HCT116 (cell line): ENCODE measurements around the gene WASL. TPM values are rescaled to one million over a fixed set of nuclear protein-coding genes. Genes with fewer than 3 reads are reported as not detected.

Experiments used
- ATAC-seq: fragments of 200-7000 bp; cut with Tn5 transposase; 2 replicates; pipeline ENCODE4 v1.9.1; 2020; ENCODE audit warnings: mild to moderate bottlenecking, moderate library complexity
- BruUV-seq: library from RNA; stranded (reverse); fragments of 400-500 nt; replicated peaks from 2 replicates; lab custom pipeline; 2021; lab: Mats Ljungman, UMichigan
- CTCF ChIA-PET: fragments of 300-600 bp; sonication (Branson Sonifier 250); formaldehyde crosslinking; loops from one replicate; lab custom pipeline; 2021; ENCODE audit warnings: antibody characterized with exemption; lab: Charles Lee
- POLR2A ChIA-PET: fragments of 300-600, 350-600 bp; sonication (Branson Sonifier 250); formaldehyde crosslinking; loops from one replicate; lab custom pipeline; 2021; ENCODE audit warnings: antibody characterized with exemption; lab: Charles Lee
- RAD21 ChIA-PET, 2 experiments: fragments of 300-600 bp; sonication (Branson Sonifier 250); formaldehyde crosslinking; loops; one replicate each; lab custom pipeline; 2023; ENCODE audit warnings: low total read pairs in 2 of 2; ENCODE audit not compliant: uncharacterized antibody in 2 of 2, unreplicated experiment in 2 of 2, low non-redundant PET in 1 of 2; lab: Charles Lee
- DNase-seq: peaks from one replicate; pipeline ENCODE4 v3.0.0-alpha.2; 2010; ENCODE audit warnings: low read depth, low spot score
- H2AFZ ChIP-seq: fragments of 200-600 bp; shearing (Covaris generic), sonication (generic); 2 replicates; pipeline ENCODE4 v1.6.1; 2017; ENCODE audit warnings: low read depth, mixed run types, mixed read lengths, antibody characterized with exemption, low read length; ENCODE audit not compliant: poor library complexity, severe bottlenecking
- H3K27ac ChIP-seq: 2 replicates; pipeline ENCODE4 v1.5.1; 2012; ENCODE audit warnings: low read depth, low read length
- H3K27me3 ChIP-seq: fragments of 200-600 bp; sonication (generic); 2 replicates; pipeline ENCODE4 v1.6.1; 2016; ENCODE audit warnings: mixed run types, low read length, mixed read lengths; ENCODE audit not compliant: insufficient read depth
- H3K36me3 ChIP-seq, 2 experiments: fragments of 200-500 bp in 1 of 2; fragments of 200-600 bp in 1 of 2; sonication (Bioruptor generic) in 1 of 2; sonication (generic) in 1 of 2; 2 replicates each; pipeline versions ENCODE4 v1.5.1 to v1.6.1; 2014 to 2016; ENCODE audit warnings: low read length in 2 of 2, inconsistent platforms in 1 of 2, mixed read lengths in 1 of 2, mixed run types in 1 of 2; ENCODE audit not compliant: insufficient read depth in 2 of 2, control insufficient read depth in 1 of 2
- H3K4me1 ChIP-seq, 2 experiments: fragments of 200-600 bp in 1 of 2; sonication (generic) in 1 of 2; 2 replicates each; pipeline versions ENCODE4 v1.5.1 to v1.6.1; 2012 to 2017; ENCODE audit warnings: low read length in 2 of 2, inconsistent platforms in 1 of 2, mild to moderate bottlenecking in 1 of 2, mixed read lengths in 1 of 2, mixed run types in 1 of 2, moderate library complexity in 1 of 2; ENCODE audit not compliant: insufficient read depth in 2 of 2, control insufficient read depth in 1 of 2
- H3K4me2 ChIP-seq: fragments of 200-600 bp; sonication (generic); 2 replicates; pipeline ENCODE4 v1.6.1; 2017; ENCODE audit warnings: mixed run types, low read length, mixed read lengths
- H3K4me3 ChIP-seq, 2 experiments: fragments of 200-600 bp in 1 of 2; sonication (generic) in 1 of 2; replicated peaks in 1 of 2; 2 replicates each; pipeline ENCODE4 v1.5.1; 2011 to 2016; ENCODE audit warnings: low read length in 2 of 2, control low read depth in 1 of 2, low read depth in 1 of 2, mild to moderate bottlenecking in 1 of 2, mixed read lengths in 1 of 2, mixed run types in 1 of 2
- H3K79me2 ChIP-seq: fragments of 200-600 bp; sonication (generic); 2 replicates; pipeline ENCODE4 v1.6.1; 2017; ENCODE audit warnings: mild to moderate bottlenecking, mixed run types, low read length, moderate library complexity, mixed read lengths; ENCODE audit not compliant: insufficient read depth
- H3K9ac ChIP-seq: fragments of 200-600 bp; sonication (generic); 2 replicates; pipeline ENCODE4 v1.6.1; 2016; ENCODE audit warnings: low read length, mixed read lengths
- H3K9me2 ChIP-seq: fragments of 200-600 bp; sonication (generic), shearing (Covaris generic); 2 replicates; pipeline ENCODE4 v1.6.1; 2017; ENCODE audit warnings: mixed run types, mild to moderate bottlenecking, moderate library complexity; ENCODE audit not compliant: insufficient read depth
- H3K9me3 ChIP-seq, 2 experiments: fragments of 200-500 bp in 1 of 2; fragments of 200-600 bp in 1 of 2; sonication (Bioruptor generic) in 1 of 2; sonication (generic) in 1 of 2; 2 replicates each; pipeline ENCODE4 v1.6.1; 2014 to 2017; ENCODE audit warnings: low read length in 2 of 2, mixed read lengths in 2 of 2, inconsistent platforms in 1 of 2, low read depth in 1 of 2, mild to moderate bottlenecking in 1 of 2, mixed run types in 1 of 2, moderate library complexity in 1 of 2; ENCODE audit not compliant: control insufficient read depth in 1 of 2, insufficient read depth in 1 of 2
- H4K20me1 ChIP-seq: fragments of 200-600 bp; sonication (generic), shearing (Covaris generic); 2 replicates; pipeline ENCODE4 v1.6.1; 2017; ENCODE audit warnings: mixed run types, mild to moderate bottlenecking, moderate library complexity; ENCODE audit not compliant: insufficient read depth
- CEBPB ChIP-seq: IDR thresholded peaks from 2 replicates; pipeline ENCODE4 v1.6.1; 2012; ENCODE audit warnings: low read depth
- CTCF ChIP-seq, 3 experiments: fragments of 200-600 bp in 1 of 3; sonication (generic) in 1 of 3; IDR thresholded peaks in 2 of 3; conservative IDR thresholded peaks in 1 of 3; 2 replicates each; pipeline ENCODE4 v1.5.1; 2012 to 2017; ENCODE audit warnings: low read depth in 2 of 3, low read length in 2 of 3, antibody characterized with exemption in 1 of 3, borderline replicate concordance in 1 of 3, control low read depth in 1 of 3, mild to moderate bottlenecking in 1 of 3, mixed read lengths in 1 of 3, mixed run types in 1 of 3, moderate library complexity in 1 of 3; ENCODE audit not compliant: insufficient read depth in 1 of 3
- EZH2 ChIP-seq: fragments of 200-600 bp; sonication (generic); IDR thresholded peaks from 2 replicates; pipeline ENCODE4 v1.6.1; 2017; ENCODE audit warnings: antibody characterized with exemption, mixed run types
- RAD21 ChIP-seq: IDR thresholded peaks from 2 replicates; pipeline ENCODE4 v1.6.1; 2012; ENCODE audit warnings: low read depth, mild to moderate bottlenecking
- SIN3A ChIP-seq: IDR thresholded peaks from 2 replicates; pipeline ENCODE4 v1.6.1; 2012; ENCODE audit warnings: low read depth
- ZFX ChIP-seq: fragments of 450-650 bp; IDR thresholded peaks from 2 replicates; pipeline ENCODE4 v1.6.1; 2017
- intact Hi-C: fragments of 100-400 bp; cut with micrococcal nuclease; formaldehyde crosslinking; loops from 2 replicates; pipeline ENCODE4 v1.10.0; 2022
- total RNA-seq: library from RNA; stranded (reverse); gene quantifications from one replicate; pipeline ENCODE4 v1.2.1, GENCODE V29; 2021; ENCODE audit not compliant: unreplicated experiment

Gene WASL
- total RNA-seq, 1 experiment from 2014 or later = 26.2 TPM

GRCh38 chr7:123666492-123666891 is 82.3 kb downstream of the WASL start:
- no TSS peak for BruUV-seq
- H3K27ac ChIP-seq = no peak overlapping the region
- TF ChIP-seq ZFX (no peak), RAD21 (no peak), CTCF (IDR thresholded peaks at IDR 0.05 in 2 of 3, conservative IDR thresholded peaks at IDR 0.05 in 1 of 3; ENCODE audit: borderline replicate concordance in 1 of 3, insufficient read depth in 1 of 3, low read depth in 2 of 3, low read length in 2 of 3) (no peak)
- no peak overlapping the region for H3K4me2 ChIP-seq
- ChIA-PET POLR2A (no interaction called here), RAD21 (no interaction called here), CTCF (no interaction called here)
- DNase-seq (no peak), ATAC-seq (no peak)
- no peak overlapping the region for H3K9ac ChIP-seq
- H3K4me1 ChIP-seq = no peaks in the 10 kb centered on the region
- H3K36me3 ChIP-seq = no peaks in the 10 kb centered on the region
- H3K79me2 ChIP-seq = no peaks in the 10 kb centered on the region
- no peak overlapping the region for H3K4me3 ChIP-seq
- no peak overlapping the region for H2AFZ ChIP-seq
- no peaks in the 10 kb centered on the region for H3K9me2 ChIP-seq
- H4K20me1 ChIP-seq = no peaks in the 10 kb centered on the region
- no peaks in the 10 kb centered on the region for H3K9me3 ChIP-seq
- H3K27me3 ChIP-seq = no peaks in the 10 kb centered on the region
- intact Hi-C loops = no loop called here

GRCh38 chr7:123665896-123666295 is 82.9 kb downstream of the WASL start:
- CTCF ChIA-PET = no interaction called here
- BruUV-seq = no TSS peak
- no peaks in the 10 kb centered on the region for H3K4me1 ChIP-seq
- no peak overlapping the region for H2AFZ ChIP-seq
- no peaks in the 10 kb centered on the region for H3K9me3 ChIP-seq
- no peak for ATAC-seq
- no peaks in the 10 kb centered on the region for H3K27me3 ChIP-seq
- H3K4me3 ChIP-seq = no peak overlapping the region
- RAD21 ChIA-PET = no interaction called here
- H4K20me1 ChIP-seq = no peaks in the 10 kb centered on the region
- H3K79me2 ChIP-seq = no peaks in the 10 kb centered on the region
- H3K27ac ChIP-seq = no peak overlapping the region
- H3K9ac ChIP-seq = no peak overlapping the region
- H3K4me2 ChIP-seq = no peak overlapping the region
- H3K36me3 ChIP-seq = no peaks in the 10 kb centered on the region
- POLR2A ChIA-PET = no interaction called here
- DNase-seq = no peak
- TF ChIP-seq CEBPB (no peak), EZH2 (no peak), SIN3A (no peak)
- no peaks in the 10 kb centered on the region for H3K9me2 ChIP-seq
- intact Hi-C loops = no loop called here
